H1 (cell line): Measurements from ENCODE around the gene MAP2K5. TPM values are rescaled to one million over a fixed set of nuclear protein-coding genes. Genes with fewer than 3 reads are reported as not detected.

Experiments
- CEBPB ChIP-seq: IDR thresholded peaks from 2 replicates; pipeline ENCODE4 v1.6.1; 2012; ENCODE audit warnings: low read depth, low read length
- CHD1 ChIP-seq: IDR thresholded peaks from 2 replicates; pipeline ENCODE4 v1.6.1; 2012; ENCODE audit warnings: low read depth, low read length, improper control_type of control experiment
- GABPA ChIP-seq: IDR thresholded peaks from 2 replicates; pipeline ENCODE4 v1.6.1; 2011; ENCODE audit warnings: mild to moderate bottlenecking, low read length, moderate library complexity, borderline replicate concordance; ENCODE audit not compliant: insufficient read depth
- HDAC6 ChIP-seq: IDR thresholded peaks from one replicate; pipeline ENCODE4 v1.7.1; 2012; ENCODE audit warnings: low read depth, mild to moderate bottlenecking, inconsistent platforms, low read length, moderate library complexity
- PHF8 ChIP-seq: fragments of 200-600 bp; sonication (generic); conservative IDR thresholded peaks from 2 replicates; pipeline ENCODE4 v1.7.1; 2012; ENCODE audit warnings: low read depth, mild to moderate bottlenecking, inconsistent platforms, low read length, moderate library complexity
- polyA plus RNA-seq, 7 experiments: library from polyadenylated mRNA; depleted of rRNA in 3 of 7; stranded (reverse) in 5 of 7; unstranded in 2 of 7; fragments of >200 nt in 5 of 7; fragments of 200-250 nt in 2 of 7; gene quantifications; 1 replicate in 5 of 7; 2 replicates in 1 of 7; 4 replicates in 1 of 7; pipeline versions ENCODE4 v1.2.1 to v1.2.3, GENCODE V29; 2011 to 2013; ENCODE audit warnings: missing spikeins in 2 of 7, mixed read lengths in 2 of 7
- total RNA-seq: library from RNA; stranded (reverse); fragmentation: NEBNext Ultra II Directional; extraction: Animal tissue kit (Norgen Biotek cat#: 25700); gene quantifications from 2 replicates; pipeline ENCODE4 v1.2.1, GENCODE V29; 2021

The MAP2K5 gene
- total and polyA plus RNA-seq, 2 of the 8 experiments (the other 6 are each of a cell fraction or from before 2014, with no cell fraction given) = 4.4 to 15.8 TPM

GRCh38 chr15:67801926-67802914 is 259.7 kb downstream of the MAP2K5 start (continued):
- TF ChIP-seq PHF8 (no peak), GABPA (no peak), CHD1 (no peak), HDAC6 (no peak), CEBPB (no peak)
